ENCODE data around the gene HTRA3.

Gene HTRA3

DNA sequence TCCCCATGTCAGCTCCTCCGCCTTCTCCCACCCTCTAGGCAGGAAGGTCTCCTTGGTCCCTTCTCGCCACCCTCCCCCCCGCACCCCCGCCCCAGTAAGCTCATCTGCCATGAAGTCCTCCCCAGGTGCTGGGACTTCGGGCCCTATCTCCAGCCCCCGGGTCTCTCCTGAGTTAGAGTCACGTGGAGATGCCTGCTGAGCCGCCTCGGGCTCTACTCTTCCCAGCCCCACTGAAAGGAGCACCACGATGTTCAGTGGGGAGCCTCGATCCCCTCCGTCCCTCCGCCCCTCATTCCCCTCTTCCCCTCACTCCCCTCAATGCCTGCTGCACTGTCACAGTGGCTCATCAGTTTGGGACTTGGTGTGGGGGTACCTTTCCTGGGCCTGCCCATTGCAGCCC, 3.9 kb downstream of the HTRA3 start:
- TF ChIP-seq, protein P1, sequence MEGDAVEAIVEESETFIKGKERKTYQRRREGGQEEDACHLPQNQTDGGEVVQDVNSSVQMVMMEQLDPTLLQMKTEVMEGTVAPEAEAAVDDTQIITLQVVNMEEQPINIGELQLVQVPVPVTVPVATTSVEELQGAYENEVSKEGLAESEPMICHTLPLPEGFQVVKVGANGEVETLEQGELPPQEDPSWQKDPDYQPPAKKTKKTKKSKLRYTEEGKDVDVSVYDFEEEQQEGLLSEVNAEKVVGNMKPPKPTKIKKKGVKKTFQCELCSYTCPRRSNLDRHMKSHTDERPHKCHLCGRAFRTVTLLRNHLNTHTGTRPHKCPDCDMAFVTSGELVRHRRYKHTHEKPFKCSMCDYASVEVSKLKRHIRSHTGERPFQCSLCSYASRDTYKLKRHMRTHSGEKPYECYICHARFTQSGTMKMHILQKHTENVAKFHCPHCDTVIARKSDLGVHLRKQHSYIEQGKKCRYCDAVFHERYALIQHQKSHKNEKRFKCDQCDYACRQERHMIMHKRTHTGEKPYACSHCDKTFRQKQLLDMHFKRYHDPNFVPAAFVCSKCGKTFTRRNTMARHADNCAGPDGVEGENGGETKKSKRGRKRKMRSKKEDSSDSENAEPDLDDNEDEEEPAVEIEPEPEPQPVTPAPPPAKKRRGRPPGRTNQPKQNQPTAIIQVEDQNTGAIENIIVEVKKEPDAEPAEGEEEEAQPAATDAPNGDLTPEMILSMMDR (IDR thresholded peaks at IDR 0.05), result no peak

DNA sequence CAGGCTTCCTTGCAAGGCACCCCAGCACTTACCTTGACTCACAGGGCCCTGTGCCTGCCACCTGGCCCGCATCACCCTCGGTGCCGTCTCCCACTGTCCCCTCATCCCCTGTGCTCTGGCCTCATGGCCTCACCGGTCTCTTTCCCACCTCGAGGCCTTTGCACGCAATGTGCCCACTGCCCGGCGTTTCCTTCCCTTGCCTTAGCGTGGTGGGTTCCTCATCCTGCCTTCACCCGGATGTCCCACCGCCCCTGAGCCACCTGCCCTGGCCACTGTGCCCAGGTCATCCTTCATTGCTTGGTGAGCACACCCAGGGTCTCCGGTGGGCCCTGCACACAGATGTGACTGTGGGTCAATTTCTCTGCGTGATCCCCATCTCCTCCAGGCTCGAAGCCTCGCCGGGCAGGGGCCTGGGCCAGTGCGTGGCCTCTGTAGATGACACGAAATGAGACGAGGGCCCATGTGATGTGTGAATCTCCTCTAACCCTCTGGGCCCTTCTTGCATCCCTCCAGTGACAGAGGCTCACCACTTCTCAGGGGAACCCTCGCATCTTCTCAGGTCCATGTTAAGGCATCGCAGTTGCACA, 4.6 kb downstream of the HTRA3 start:
- TF ChIP-seq, protein P1 (IDR thresholded peaks at IDR 0.05), result no peak

DNA sequence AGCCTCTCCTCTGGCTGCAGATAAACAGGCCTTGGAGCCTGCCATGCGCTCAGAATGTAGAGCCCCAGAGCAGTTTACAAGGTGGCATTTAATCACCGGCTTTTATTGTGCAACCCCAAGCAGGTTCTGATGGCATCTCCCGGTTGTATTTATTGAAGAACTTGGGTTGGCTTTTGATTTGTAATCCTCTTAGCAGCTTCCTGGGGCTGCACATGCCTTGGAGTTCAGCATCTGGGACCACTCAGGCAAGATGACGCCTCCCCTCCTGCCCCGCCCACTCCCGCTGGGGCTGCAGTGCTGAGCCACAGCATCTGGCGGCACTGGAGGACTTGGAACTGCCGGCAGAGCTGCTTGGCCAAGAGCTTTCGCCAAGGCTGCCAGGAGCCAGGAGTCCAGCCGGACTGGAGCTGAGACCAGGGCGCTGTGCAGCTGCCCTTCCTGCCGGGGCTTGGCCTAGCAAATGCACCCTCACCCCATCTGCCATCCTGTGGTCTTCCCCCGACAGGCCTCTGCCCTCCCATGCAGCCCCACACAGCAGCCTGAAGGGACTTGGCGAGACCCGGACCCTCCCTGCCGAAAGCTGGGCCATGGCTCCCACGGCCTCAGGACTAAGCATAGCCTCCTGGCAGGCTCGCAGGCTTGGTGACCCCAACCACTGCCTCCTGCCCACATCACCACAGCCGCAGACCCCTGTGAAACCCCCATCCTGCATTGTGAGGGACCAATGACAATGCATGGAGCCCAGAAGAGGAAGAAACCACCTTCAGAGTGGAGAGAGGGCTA, 5.4 kb downstream of the HTRA3 start:
- TF ChIP-seq, protein P1 (IDR thresholded peaks at IDR 0.05), result no peak

DNA sequence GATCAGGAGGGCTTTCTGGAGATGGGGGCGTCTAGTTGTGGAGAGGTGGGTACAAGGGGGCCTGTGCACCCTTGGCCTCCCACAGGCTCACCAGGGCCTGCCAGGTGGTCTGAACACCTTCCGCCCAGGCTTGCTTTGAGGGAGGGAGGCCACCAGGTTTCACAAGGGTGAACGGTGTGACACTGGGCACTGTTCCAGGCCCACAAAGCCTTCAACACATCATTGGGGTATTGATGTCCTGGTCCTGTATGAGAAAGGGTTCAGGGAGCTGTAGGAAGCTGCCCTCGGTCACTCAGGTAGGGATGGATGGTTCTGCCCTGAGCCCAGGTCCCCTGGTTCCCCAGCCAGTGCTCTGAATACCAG, 6.0 kb downstream of the HTRA3 start:
- TF ChIP-seq, protein P1 (IDR thresholded peaks at IDR 0.05), result no peak

- TF ChIP-seq, protein P1 (IDR thresholded peaks at IDR 0.05), result no peak
These were observed 7.0 kb downstream of the HTRA3 start for GRCh38 chr4:8276358-8277240.

- TF ChIP-seq, protein P1 (IDR thresholded peaks at IDR 0.05), result no peak
These were observed 7.9 kb downstream of the HTRA3 start for GRCh38 chr4:8277356-8278008.

DNA sequence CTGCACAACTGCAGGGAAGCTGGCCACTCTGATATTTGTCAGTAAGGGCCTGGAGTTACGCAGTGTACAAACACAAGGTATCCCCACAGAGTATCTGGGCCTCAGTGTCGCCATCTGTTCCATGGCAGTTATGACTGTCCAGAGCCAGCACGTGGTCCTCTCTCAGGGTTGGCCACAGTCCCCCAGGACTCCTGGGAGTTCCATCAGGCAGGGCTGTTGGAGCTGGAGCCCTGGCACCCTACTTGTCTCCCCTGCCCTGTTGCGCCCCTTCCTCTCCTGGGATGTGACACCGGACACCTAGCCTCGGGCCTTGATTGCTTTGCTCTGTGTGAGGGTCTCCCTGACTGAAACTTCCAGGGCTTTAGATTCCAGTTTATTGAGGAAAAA, 8.4 kb downstream of the HTRA3 start:
- TF ChIP-seq, protein P1 (IDR thresholded peaks at IDR 0.05), result no peak
